Measurements from ENCODE around the gene ASB3. TPM values are rescaled to one million over a fixed set of nuclear protein-coding genes. Genes with fewer than 3 reads are reported as not detected.
"Not testable (repeated sequence)": the region's sequence is repeated elsewhere in the genome, so short reads cannot be mapped to it uniquely, and the experiment has no call there.

ASB3 gene
- total RNA-seq, 2 donors from 2014 or later: 29.6 to 31.7 TPM

- peaks cover 29% of the 10 kb centered on the region for H3K4me1 Mint-ChIP-seq (ENCODE audit: low read depth)
- peaks cover 3 to 6% of the 10 kb centered on the region in 2 donors for H3K36me3 Mint-ChIP-seq (ENCODE audit: insufficient read depth in 2 of 2)
- DNase-seq: no peak
- no peak overlapping the region for H3K4me3 Mint-ChIP-seq
- no peak for ATAC-seq (replicated peaks in 1 of 2)
- peak overlapping the region; percentile 46 for H3K27ac Mint-ChIP-seq
- H3K27me3 Mint-ChIP-seq (ENCODE audit: low read depth): no peaks in the 10 kb centered on the region
- H3K9me3 Mint-ChIP-seq: no peaks in the 10 kb centered on the region
These were observed 36.5 kb downstream of the ASB3 start for GRCh38 chr2:53750041-53750768.

GRCh38 chr2:53744395-53745065 is 42.2 kb downstream of the ASB3 start:
- no peak overlapping the region for H3K4me3 Mint-ChIP-seq
- no peaks in the 10 kb centered on the region for H3K9me3 Mint-ChIP-seq
- H3K36me3 Mint-ChIP-seq (ENCODE audit: insufficient read depth in 2 of 2): peaks cover 2 to 10% of the 10 kb centered on the region in 2 donors
- DNase-seq (no peak), ATAC-seq (replicated peaks in 1 of 2) (no peak)
- H3K27me3 Mint-ChIP-seq (ENCODE audit: low read depth): no peaks in the 10 kb centered on the region
- peaks cover 11% of the 10 kb centered on the region for H3K4me1 Mint-ChIP-seq (ENCODE audit: low read depth)
- no peak overlapping the region for H3K27ac Mint-ChIP-seq

GRCh38 chr2:53740170-53740569 is 46.6 kb downstream of the ASB3 start:
- ATAC-seq (replicated peaks in 1 of 2) (no peak), DNase-seq (no peak)
- Mint-ChIP-seq H3K27me3 (ENCODE audit: low read depth) (no peaks in the 10 kb centered on the region), H3K27ac (no peak overlapping the region), H3K9me3 (no peaks in the 10 kb centered on the region), H3K4me1 (ENCODE audit: low read depth) (peaks cover 11% of the 10 kb centered on the region), H3K4me3 (no peak overlapping the region), H3K36me3 (ENCODE audit: insufficient read depth in 2 of 2) (peaks cover 2 to 4% of the 10 kb centered on the region in 2 donors)

GRCh38 chr2:53739032-53739431 is 47.7 kb downstream of the ASB3 start:
- Mint-ChIP-seq H3K4me1 (ENCODE audit: low read depth) (peaks cover 11% of the 10 kb centered on the region), H3K27ac (no peak overlapping the region), H3K36me3 (ENCODE audit: insufficient read depth in 2 of 2) (peaks cover 5 to 9% of the 10 kb centered on the region in 2 donors), H3K4me3 (no peak overlapping the region), H3K9me3 (no peaks in the 10 kb centered on the region), H3K27me3 (ENCODE audit: low read depth) (no peaks in the 10 kb centered on the region)
- ATAC-seq (replicated peaks in 1 of 2): no peak
- no peak for DNase-seq

- DNase-seq (no peak), ATAC-seq (replicated peaks in 1 of 2) (no peak)
- H3K27ac Mint-ChIP-seq: no peak overlapping the region
- H3K27me3 Mint-ChIP-seq (ENCODE audit: low read depth): no peaks in the 10 kb centered on the region
- no peaks in the 10 kb centered on the region for H3K9me3 Mint-ChIP-seq
- H3K4me1 Mint-ChIP-seq (ENCODE audit: low read depth): peaks cover 4% of the 10 kb centered on the region
- H3K36me3 Mint-ChIP-seq (ENCODE audit: insufficient read depth in 2 of 2): peaks cover 3 to 4% of the 10 kb centered on the region in 2 donors
- no peak overlapping the region for H3K4me3 Mint-ChIP-seq
These were observed 49.7 kb downstream of the ASB3 start for GRCh38 chr2:53737091-53737490.

- H3K4me3 Mint-ChIP-seq: no peak overlapping the region
- no peak for DNase-seq
- peaks cover 2 to 10% of the 10 kb centered on the region in 2 donors for H3K36me3 Mint-ChIP-seq (ENCODE audit: insufficient read depth in 2 of 2)
- no peaks in the 10 kb centered on the region for H3K27me3 Mint-ChIP-seq (ENCODE audit: low read depth)
- peaks cover 0 to 4% of the 10 kb centered on the region in 2 donors for H3K9me3 Mint-ChIP-seq
- no peak overlapping the region for H3K27ac Mint-ChIP-seq
- ATAC-seq (replicated peaks in 1 of 2): no peak
- peaks cover 10% of the 10 kb centered on the region for H3K4me1 Mint-ChIP-seq (ENCODE audit: low read depth)
These were observed 57.5 kb downstream of the ASB3 start for GRCh38 chr2:53729143-53729762.

GRCh38 chr2:53727921-53728320 is 58.8 kb downstream of the ASB3 start:
- H3K27ac Mint-ChIP-seq: no peak overlapping the region
- DNase-seq: no peak
- H3K36me3 Mint-ChIP-seq (ENCODE audit: insufficient read depth in 2 of 2): peaks cover 2 to 8% of the 10 kb centered on the region in 2 donors
- H3K9me3 Mint-ChIP-seq: peaks cover 0 to 4% of the 10 kb centered on the region in 2 donors
- H3K4me3 Mint-ChIP-seq: no peak overlapping the region
- no peaks in the 10 kb centered on the region for H3K27me3 Mint-ChIP-seq (ENCODE audit: low read depth)
- H3K4me1 Mint-ChIP-seq (ENCODE audit: low read depth): peaks cover 16% of the 10 kb centered on the region
- ATAC-seq (replicated peaks in 1 of 2): no peak

GRCh38 chr2:53725662-53726061 is 61.1 kb downstream of the ASB3 start:
- H3K9me3 Mint-ChIP-seq: peaks cover 0 to 4% of the 10 kb centered on the region in 2 donors
- peaks cover 2 to 10% of the 10 kb centered on the region in 2 donors for H3K36me3 Mint-ChIP-seq (ENCODE audit: insufficient read depth in 2 of 2)

GRCh38 chr2:53724536-53724935 is 62.2 kb downstream of the ASB3 start:
- H3K36me3 Mint-ChIP-seq (ENCODE audit: insufficient read depth in 2 of 2): peaks cover 2 to 13% of the 10 kb centered on the region in 2 donors
- no peak for DNase-seq

More at GRCh38 chr2:53725662-53726061, 61.1 kb downstream of the ASB3 start:
- DNase-seq (no peak), ATAC-seq (replicated peaks in 1 of 2) (no peak)
- no peaks in the 10 kb centered on the region for H3K27me3 Mint-ChIP-seq (ENCODE audit: low read depth)
- H3K4me3 Mint-ChIP-seq: no peak overlapping the region
- H3K4me1 Mint-ChIP-seq (ENCODE audit: low read depth): peaks cover 16% of the 10 kb centered on the region
- no peak overlapping the region for H3K27ac Mint-ChIP-seq

GRCh38 chr2:53720944-53721343 is 65.8 kb downstream of the ASB3 start:
- Mint-ChIP-seq H3K4me1 (ENCODE audit: low read depth) (peaks cover 21% of the 10 kb centered on the region), H3K36me3 (ENCODE audit: insufficient read depth in 2 of 2) (peaks cover 4 to 18% of the 10 kb centered on the region in 2 donors)
- H3K9me3 Mint-ChIP-seq; H3K27me3 Mint-ChIP-seq (ENCODE audit: low read depth); H3K27ac Mint-ChIP-seq; H3K4me3 Mint-ChIP-seq; DNase-seq; ATAC-seq (replicated peaks in 1 of 2): not testable (repeated sequence)

More at GRCh38 chr2:53724536-53724935, 62.2 kb downstream of the ASB3 start:
- Mint-ChIP-seq H3K27ac (peak overlapping the region; percentile 10), H3K9me3 (peaks cover 0 to 6% of the 10 kb centered on the region in 2 donors), H3K4me1 (ENCODE audit: low read depth) (peaks cover 16% of the 10 kb centered on the region), H3K27me3 (ENCODE audit: low read depth) (no peaks in the 10 kb centered on the region), H3K4me3 (no peak overlapping the region)
- ATAC-seq (replicated peaks in 1 of 2): peak; percentile 42 to 47

- H3K27ac Mint-ChIP-seq: no peak overlapping the region
- DNase-seq: no peak
- no peak for ATAC-seq (replicated peaks in 1 of 2)
- peaks cover 5% of the 10 kb centered on the region for H3K4me1 Mint-ChIP-seq (ENCODE audit: low read depth)
- peaks cover 4 to 17% of the 10 kb centered on the region in 2 donors for H3K36me3 Mint-ChIP-seq (ENCODE audit: insufficient read depth in 2 of 2)
- H3K9me3 Mint-ChIP-seq: peaks cover 0 to 6% of the 10 kb centered on the region in 2 donors
- H3K27me3 Mint-ChIP-seq (ENCODE audit: low read depth): no peaks in the 10 kb centered on the region
- no peak overlapping the region for H3K4me3 Mint-ChIP-seq
These were observed 71.2 kb downstream of the ASB3 start for GRCh38 chr2:53715568-53715967.

GRCh38 chr2:53711271-53711780 is 75.4 kb downstream of the ASB3 start:
- ATAC-seq (replicated peaks in 1 of 2) (no peak), DNase-seq (no peak)
- no peak overlapping the region for H3K27ac Mint-ChIP-seq
- H3K27me3 Mint-ChIP-seq (ENCODE audit: low read depth): no peaks in the 10 kb centered on the region
- H3K36me3 Mint-ChIP-seq (ENCODE audit: insufficient read depth in 2 of 2): peaks cover 12 to 35% of the 10 kb centered on the region in 2 donors
- no peaks in the 10 kb centered on the region for H3K4me1 Mint-ChIP-seq (ENCODE audit: low read depth)
- no peak overlapping the region for H3K4me3 Mint-ChIP-seq
- H3K9me3 Mint-ChIP-seq: peaks cover 2 to 8% of the 10 kb centered on the region in 2 donors

- DNase-seq (no peak), ATAC-seq (replicated peaks in 1 of 2) (no peak)
- Mint-ChIP-seq H3K9me3 (peaks cover 2 to 8% of the 10 kb centered on the region in 2 donors), H3K27me3 (ENCODE audit: low read depth) (no peaks in the 10 kb centered on the region), H3K4me1 (ENCODE audit: low read depth) (no peaks in the 10 kb centered on the region), H3K27ac (no peak overlapping the region), H3K4me3 (no peak overlapping the region), H3K36me3 (ENCODE audit: insufficient read depth in 2 of 2) (peaks cover 12 to 35% of the 10 kb centered on the region in 2 donors)
These were observed 77.8 kb downstream of the ASB3 start for GRCh38 chr2:53708988-53709387.
